SK-N-SH (cell line): ENCODE results near the gene RREB1. TPM values are rescaled to one million over a fixed set of nuclear protein-coding genes. Genes with fewer than 3 reads are reported as not detected.

Experiments
- CTCF ChIA-PET: fragments of 300-600, 350-600 bp; formaldehyde crosslinking; extraction: SDS; loops from one replicate; lab custom pipeline; 2021; lab: Yijun Ruan, JAX
- POLR2A ChIA-PET: fragments of 350-600 bp; sonication (Branson Sonifier 250); formaldehyde crosslinking; extraction: SDS; loops from one replicate; lab custom pipeline; 2020; ENCODE audit warnings: antibody characterized with exemption, inconsistent platforms; lab: Yijun Ruan, JAX
- DNase-seq: peaks from one replicate; pipeline ENCODE4 v3.0.0; 2012
- H2AFZ ChIP-seq: fragments of 200-600 bp; sonication (generic); 2 replicates; pipeline ENCODE4 v1.8.1; 2016; ENCODE audit warnings: antibody characterized with exemption, mild to moderate bottlenecking, low read depth
- H3F3A ChIP-seq: fragments of 200-600 bp; sonication (generic); replicated peaks from 2 replicates; pipeline ENCODE3; 2016; ENCODE audit warnings: antibody characterized with exemption, mild to moderate bottlenecking; ENCODE audit not compliant: insufficient read depth
- H3K27ac ChIP-seq, 2 experiments: fragments of 200-500 bp in 1 of 2; fragments of 200-600 bp in 1 of 2; sonication (Bioruptor generic) in 1 of 2; sonication (generic), shearing (Covaris generic) in 1 of 2; 2 replicates each; pipeline versions ENCODE4 v1.5.1 to v1.6.1; 2014 to 2016; ENCODE audit warnings: low read depth in 2 of 2, inconsistent platforms in 1 of 2, low read length in 1 of 2, mild to moderate bottlenecking in 1 of 2, mixed read lengths in 1 of 2
- H3K27me3 ChIP-seq: fragments of 200-600 bp; sonication (generic), shearing (Covaris generic); 2 replicates; pipeline ENCODE4 v1.6.1; 2016; ENCODE audit warnings: mixed run types; ENCODE audit not compliant: insufficient read depth
- H3K36me3 ChIP-seq, 2 experiments: fragments of 200-500 bp in 1 of 2; fragments of 200-600 bp in 1 of 2; sonication (Bioruptor generic) in 1 of 2; sonication (generic) in 1 of 2; replicated peaks in 1 of 2; 2 replicates each; pipeline versions ENCODE3 to v1.5.1; 2014 to 2016; ENCODE audit warnings: low read length in 1 of 2, mild to moderate bottlenecking in 1 of 2; ENCODE audit not compliant: insufficient read depth in 2 of 2, control insufficient read depth in 1 of 2
- H3K4me1 ChIP-seq, 2 experiments: fragments of 200-500 bp in 1 of 2; fragments of 200-600 bp in 1 of 2; sonication (Bioruptor generic) in 1 of 2; sonication (generic), shearing (Covaris generic) in 1 of 2; 2 replicates each; pipeline versions ENCODE4 v1.5.1 to v1.6.1; 2014 to 2016; ENCODE audit warnings: low read depth in 1 of 2, low read length in 1 of 2, mixed run types in 1 of 2; ENCODE audit not compliant: insufficient read depth in 2 of 2, control insufficient read depth in 1 of 2
- H3K4me2 ChIP-seq: fragments of 200-600 bp; sonication (generic), shearing (Covaris generic); 2 replicates; pipeline ENCODE4 v1.6.1; 2017; ENCODE audit warnings: mixed run types
- H3K4me3 ChIP-seq, 2 experiments: fragments of 200-500 bp in 1 of 2; fragments of 200-600 bp in 1 of 2; sonication (Bioruptor generic) in 1 of 2; sonication (generic), shearing (Covaris generic) in 1 of 2; 2 replicates each; pipeline versions ENCODE4 v1.5.1 to v1.8.1; 2014 to 2016; ENCODE audit warnings: low read depth in 2 of 2, inconsistent platforms in 1 of 2, low read length in 1 of 2, mild to moderate bottlenecking in 1 of 2, mixed read lengths in 1 of 2, moderate library complexity in 1 of 2
- H3K79me2 ChIP-seq: fragments of 200-600 bp; sonication (generic); 2 replicates; pipeline ENCODE4 v1.8.1; 2017; ENCODE audit warnings: mild to moderate bottlenecking; ENCODE audit not compliant: insufficient read depth
- H3K9ac ChIP-seq: fragments of 200-600 bp; sonication (generic); 2 replicates; pipeline ENCODE4 v1.6.1; 2017; ENCODE audit warnings: mixed run types
- H3K9me2 ChIP-seq: fragments of 200-600 bp; sonication (generic); 2 replicates; pipeline ENCODE4 v1.6.1; 2017; ENCODE audit warnings: mixed run types
- H3K9me3 ChIP-seq: fragments of 200-600 bp; sonication (generic); 2 replicates; pipeline ENCODE4 v1.6.1; 2017; ENCODE audit warnings: mixed run types, mild to moderate bottlenecking, moderate library complexity
- H4K20me1 ChIP-seq: fragments of 200-600 bp; sonication (generic); 2 replicates; pipeline ENCODE4 v1.6.1; 2017; ENCODE audit warnings: mild to moderate bottlenecking, mixed run types; ENCODE audit not compliant: insufficient read depth
- EP300 ChIP-seq, 2 experiments: IDR thresholded peaks; 2 replicates each; pipeline versions ENCODE4 v1.4.0 to v1.6.1; 2012; ENCODE audit warnings: borderline replicate concordance in 1 of 2, low read depth in 1 of 2, low read length in 1 of 2
- EZH2phosphoT487 ChIP-seq: fragments of 200-600 bp; sonication (generic); IDR thresholded peaks from 2 replicates; pipeline ENCODE4 v1.6.1; 2017; ENCODE audit warnings: low read depth, mixed run types, mild to moderate bottlenecking, antibody characterized with exemption, moderate library complexity, borderline replicate concordance
- FOSL2 ChIP-seq: IDR thresholded peaks from 2 replicates; pipeline ENCODE4 v1.4.0; 2012; ENCODE audit warnings: low read depth, mild to moderate bottlenecking, moderate library complexity, borderline replicate concordance
- FOXJ3 ChIP-seq: sonication (generic); formaldehyde crosslinking; IDR thresholded peaks from 2 replicates; pipeline ENCODE4 v1.5.1; 2020; ENCODE audit warnings: mild to moderate bottlenecking, missing genetic modification reagents
- IRF3 ChIP-seq: fragments of 150-350 bp; IDR thresholded peaks from 2 replicates; pipeline ENCODE4 v1.6.1; 2016; ENCODE audit warnings: mild to moderate bottlenecking, low read depth, low read length
- MXI1 ChIP-seq: IDR thresholded peaks from 2 replicates; pipeline ENCODE4 v1.6.1; 2012; ENCODE audit warnings: mild to moderate bottlenecking, low read depth, low read length, improper control_type of control experiment
- NFIC ChIP-seq: IDR thresholded peaks from 2 replicates; pipeline ENCODE4 v1.4.0; 2012; ENCODE audit warnings: borderline replicate concordance
- PBX3 ChIP-seq: IDR thresholded peaks from 2 replicates; pipeline ENCODE4; 2012
- POLR2AphosphoS5 ChIP-seq: IDR thresholded peaks from 2 replicates; pipeline ENCODE4 v1.6.1; 2012; ENCODE audit warnings: low read depth, low read length
- SIN3A ChIP-seq: IDR thresholded peaks from 2 replicates; pipeline ENCODE4 v1.6.1; 2012; ENCODE audit warnings: low read depth, mild to moderate bottlenecking, low read length, moderate library complexity, borderline replicate concordance
- SMC3 ChIP-seq: IDR thresholded peaks from 2 replicates; pipeline ENCODE4 v1.6.1; 2012; ENCODE audit warnings: low read depth, low read length, improper control_type of control experiment
- TCF12 ChIP-seq: IDR thresholded peaks from 2 replicates; pipeline ENCODE4 v1.4.0; 2012
- TEAD4 ChIP-seq: IDR thresholded peaks from 2 replicates; pipeline ENCODE4 v1.4.0; 2012; ENCODE audit warnings: mild to moderate bottlenecking, borderline replicate concordance; ENCODE audit not compliant: insufficient read depth
- USF1 ChIP-seq: IDR thresholded peaks from 2 replicates; pipeline ENCODE4 v1.4.0; 2012; ENCODE audit warnings: low read depth, borderline replicate concordance
- USF2 ChIP-seq: fragments of 150-350 bp; IDR thresholded peaks from 2 replicates; pipeline ENCODE4 v1.6.1; 2017; ENCODE audit warnings: antibody characterized with exemption, low read length, low read depth, borderline replicate concordance
- ZBTB33 ChIP-seq: IDR thresholded peaks from 2 replicates; pipeline ENCODE4 v1.4.0; 2012; ENCODE audit warnings: low read depth, borderline replicate concordance
- WGBS: methylation state at CpG from one replicate; pipeline ENCODE4 v1.1.6; 2017; ENCODE audit warnings: low lambda C conversion rate; 5-methylcytosine and 5-hydroxymethylcytosine counted together
- polyA plus RNA-seq, 3 experiments: library from polyadenylated mRNA; depleted of rRNA; stranded (reverse); fragments of >200 nt; gene quantifications; 2 replicates each; pipeline ENCODE4 v1.2.3, GENCODE V29; 2012

The RREB1 gene
- polyA plus RNA-seq, 1 of the 3 experiments (the other 2 are of a cell fraction) = 2.0 TPM

- H3K79me2 ChIP-seq = peaks cover 14% of the 10 kb centered on the region
- no peak for TF ChIP-seq TEAD4
- TF ChIP-seq IRF3 = no peak
- no peak for TF ChIP-seq USF2
- TF ChIP-seq USF1 = no peak
- no peak for TF ChIP-seq ZBTB33
- TF ChIP-seq TCF12 = no peak
- no peak for TF ChIP-seq MXI1
- WGBS = 56% methylated on average over 4 of the region's 4 CpGs
- no peaks in the 10 kb centered on the region for H3K27me3 ChIP-seq
- peaks cover 2 to 28% of the 10 kb centered on the region in 2 experiments for H3K36me3 ChIP-seq
- no peak for DNase-seq
- no peak overlapping the region for H2AFZ ChIP-seq
- peaks cover 0 to 3% of the 10 kb centered on the region in 2 experiments; a peak in 1 of 4 replicates for H3K4me1 ChIP-seq
- ChIA-PET POLR2A (no interaction called here), CTCF (no interaction called here)
- H3K9ac ChIP-seq = no peak overlapping the region
- H3F3A ChIP-seq = no peaks in the 10 kb centered on the region
- no peak overlapping the region for H3K4me2 ChIP-seq
- no peak overlapping the region for H3K4me3 ChIP-seq
- no peaks in the 10 kb centered on the region for H4K20me1 ChIP-seq
- H3K27ac ChIP-seq = no peak overlapping the region
- no peaks in the 10 kb centered on the region for H3K9me2 ChIP-seq
- no peaks in the 10 kb centered on the region for H3K9me3 ChIP-seq
Observed at GRCh38 chr6:7196685-7197283, 89.0 kb downstream of the RREB1 start.

GRCh38 chr6:7197747-7198146 lies 90.0 kb downstream of the RREB1 start:
- Histone ChIP-seq H3K4me3 (no peak overlapping the region), H3K27me3 (no peaks in the 10 kb centered on the region), H4K20me1 (no peaks in the 10 kb centered on the region), H3K4me1 (peaks cover 0 to 3% of the 10 kb centered on the region in 2 experiments; a peak in 1 of 4 replicates), H2AFZ (no peak overlapping the region), H3K9ac (no peak overlapping the region), H3F3A (no peaks in the 10 kb centered on the region), H3K4me2 (no peak overlapping the region), H3K9me3 (no peaks in the 10 kb centered on the region), H3K9me2 (no peaks in the 10 kb centered on the region), H3K27ac (no peak overlapping the region), H3K36me3 (peaks cover 4 to 24% of the 10 kb centered on the region in 2 experiments), H3K79me2 (peaks cover 10% of the 10 kb centered on the region)
- no peak for DNase-seq
- WGBS = 69% methylated on average over 6 of the region's 6 CpGs
- CTCF ChIA-PET = no interaction called here
- POLR2A ChIA-PET = no interaction called here
- TF ChIP-seq SMC3 (no peak), FOXJ3 (CRISPR knock-in tag) (no peak), EZH2phosphoT487 (no peak), PBX3 (no peak), IRF3 (no peak), NFIC (no peak), FOSL2 (no peak), POLR2AphosphoS5 (no peak), EP300 (IDR thresholded peaks at IDR 0.05; ENCODE audit: borderline replicate concordance in 1 of 2, low read depth in 1 of 2, low read length in 1 of 2) (no peak), SIN3A (no peak), USF2 (no peak)
